K562 (cell line): ENCODE data around the gene RAB32. TPM values are rescaled to one million over a fixed set of nuclear protein-coding genes. Genes with fewer than 3 reads are reported as not detected.

Experiments used
- ATAC-seq: fragments of 200-7000 bp; cut with Tn5 transposase; 3 replicates; pipeline ENCODE4 v1.9.1; 2020; ENCODE audit warnings: moderate library complexity
- BruUV-seq: library from RNA; stranded (reverse); fragments of 400-500 nt; replicated peaks from 2 replicates; lab custom pipeline; 2021; lab: Mats Ljungman, UMichigan
- CTCF ChIA-PET: fragments of 300-600 bp; formaldehyde crosslinking; extraction: SDS; loops from one replicate; lab custom pipeline; 2021; ENCODE audit warnings: low intra/inter-chr PET ratio; lab: Yijun Ruan, JAX
- POLR2A ChIA-PET: fragments of 300-600, 350-650 bp; sonication (Branson Sonifier 250); formaldehyde crosslinking; extraction: SDS; loops from one replicate; lab custom pipeline; 2021; ENCODE audit warnings: antibody characterized with exemption, inconsistent platforms; lab: Yijun Ruan, JAX
- DNase-seq, 4 experiments: peaks; one replicate each; pipeline versions ENCODE4 v3.0.0 to v3.0.0-alpha.2; 2011 to 2018; ENCODE audit warnings: low spot score in 3 of 4, mixed read lengths in 3 of 4; ENCODE audit errors: extremely low read depth in 1 of 4
- FAIRE-seq: peaks from 2 replicates; lab custom pipeline; 2011; peaks lifted over from hg19 to GRCh38; lab: Jason Lieb, UNC
- H2AFZ ChIP-seq: 2 replicates; pipeline ENCODE4 v1.6.0; 2011; ENCODE audit warnings: low read depth, low read length, control low read depth, inconsistent platforms
- H3K27ac ChIP-seq: fragments of 200-600 bp; 3 replicates; pipeline ENCODE4 v1.8.0; 2011; ENCODE audit warnings: low read depth, mild to moderate bottlenecking, control low read depth, inconsistent platforms, low read length, moderate library complexity, mixed read lengths; ENCODE audit errors: extremely low read depth
- H3K27me3 ChIP-seq, 2 experiments: fragments of 300-600 bp in 1 of 2; 2 replicates in 1 of 2; 3 replicates in 1 of 2; pipeline versions ENCODE4 v1.6.0 to v1.8.0; 2011; ENCODE audit warnings: inconsistent platforms in 2 of 2, low read length in 2 of 2, mild to moderate bottlenecking in 1 of 2, mixed read lengths in 1 of 2, moderate library complexity in 1 of 2; ENCODE audit not compliant: control insufficient read depth in 2 of 2, insufficient read depth in 2 of 2
- H3K36me3 ChIP-seq: fragments of 300-600 bp; 3 replicates; pipeline ENCODE4 v1.8.0; 2011; ENCODE audit warnings: mild to moderate bottlenecking, low read length, inconsistent platforms; ENCODE audit not compliant: control insufficient read depth, insufficient read depth
- H3K4me1 ChIP-seq, 2 experiments: fragments of 200-600 bp in 1 of 2; replicated peaks in 1 of 2; 2 replicates in 1 of 2; 3 replicates in 1 of 2; pipeline versions ENCODE4 v1.5.1 to v1.8.0; 2011; ENCODE audit warnings: inconsistent platforms in 2 of 2, low read length in 2 of 2, mild to moderate bottlenecking in 1 of 2, mixed read lengths in 1 of 2, moderate library complexity in 1 of 2; ENCODE audit not compliant: control insufficient read depth in 2 of 2, insufficient read depth in 2 of 2
- H3K4me2 ChIP-seq: 2 replicates; pipeline ENCODE4 v1.6.1; 2011; ENCODE audit warnings: low read length, control low read depth, inconsistent platforms, mixed read lengths; ENCODE audit not compliant: insufficient read depth
- H3K4me3 ChIP-seq: fragments of 200-600 bp; sonication (generic), shearing (Covaris generic); 2 replicates; pipeline ENCODE4 v1.5.1; 2016; ENCODE audit warnings: control low read depth, inconsistent platforms
- H3K79me2 ChIP-seq: fragments of 200-600 bp; 3 replicates; pipeline ENCODE4 v1.8.0; 2011; ENCODE audit warnings: low read length, inconsistent platforms; ENCODE audit not compliant: control insufficient read depth, insufficient read depth
- H3K9ac ChIP-seq, 2 experiments: 2 replicates each; pipeline versions ENCODE4 v1.6.0 to v1.6.1; 2011; ENCODE audit warnings: low read depth in 2 of 2, low read length in 2 of 2, control low read depth in 1 of 2, inconsistent platforms in 1 of 2, mild to moderate bottlenecking in 1 of 2, mixed read lengths in 1 of 2; ENCODE audit not compliant: insufficient read depth in 1 of 2
- H3K9me1 ChIP-seq: one replicate; pipeline ENCODE4 v1.6.0; 2011; ENCODE audit warnings: inconsistent platforms, mild to moderate bottlenecking, low read length, moderate library complexity; ENCODE audit not compliant: control insufficient read depth, insufficient read depth
- H3K9me3 ChIP-seq: replicated peaks from 2 replicates; pipeline ENCODE4 v1.5.1; 2011; ENCODE audit warnings: low read depth, low read length, inconsistent platforms; ENCODE audit not compliant: control insufficient read depth, insufficient read depth
- H4K20me1 ChIP-seq: replicated peaks from 2 replicates; pipeline ENCODE4 v1.6.1; 2011; ENCODE audit warnings: low read length, inconsistent platforms, mixed read lengths; ENCODE audit not compliant: control insufficient read depth, insufficient read depth
- ETS2 ChIP-seq: IDR thresholded peaks from 2 replicates; pipeline ENCODE4 v1.6.1; 2016; ENCODE audit warnings: borderline replicate concordance, missing genetic modification characterization, mild to moderate bottlenecking, moderate library complexity, missing compliant biosample characterization; ENCODE audit not compliant: poor library complexity, severe bottlenecking
- HMG20A ChIP-seq: fragments of 450-650 bp; formaldehyde crosslinking; conservative IDR thresholded peaks from 2 replicates; pipeline ENCODE4 v1.4.0; 2020; ENCODE audit warnings: mild to moderate bottlenecking, mixed read lengths
- NFRKB ChIP-seq: fragments of 450-650 bp; IDR thresholded peaks from 2 replicates; pipeline ENCODE4 v1.6.1; 2016; ENCODE audit warnings: low read depth
- SRF ChIP-seq, 2 experiments: fragments of 250-450, 450-650 bp in 1 of 2; sonication (Bioruptor Pico) in 1 of 2; sonication (generic) in 1 of 2; formaldehyde crosslinking; IDR thresholded peaks; 2 replicates each; pipeline versions ENCODE4 v1.5.0 to v1.5.1; 2020 to 2022; ENCODE audit warnings: mild to moderate bottlenecking in 1 of 2, missing genetic modification reagents in 1 of 2
- TOE1 ChIP-seq, 2 experiments: fragments of 450-650 bp in 1 of 2; sonication (generic) in 1 of 2; formaldehyde crosslinking in 1 of 2; IDR thresholded peaks; 2 replicates each; pipeline versions ENCODE4 v1.7.1 to v1.8.0; 2016 to 2022; ENCODE audit warnings: borderline replicate concordance in 2 of 2, mild to moderate bottlenecking in 2 of 2, antibody characterized with exemption in 1 of 2, inconsistent platforms in 1 of 2, low read depth in 1 of 2, missing genetic modification reagents in 1 of 2, moderate library complexity in 1 of 2
- ZBTB8A ChIP-seq: fragments of 450-650 bp; IDR thresholded peaks from 2 replicates; pipeline ENCODE4 v1.6.1; 2018; ENCODE audit warnings: mild to moderate bottlenecking, moderate library complexity; ENCODE audit not compliant: partially characterized antibody
- ZNF584 ChIP-seq: fragments of 200-800 bp; sonication (Bioruptor generic); IDR thresholded peaks from 2 replicates; pipeline ENCODE4 v1.6.1; 2016; ENCODE audit warnings: low read depth, mild to moderate bottlenecking, missing genetic modification characterization, missing compliant biosample characterization
- ZNF586 ChIP-seq: fragments of 450-650 bp; formaldehyde crosslinking; conservative IDR thresholded peaks from 2 replicates; pipeline ENCODE4 v1.4.0; 2020; ENCODE audit warnings: mild to moderate bottlenecking, moderate library complexity
- ZNF780A ChIP-seq: fragments of 250-450 bp; sonication (Bioruptor Pico); IDR thresholded peaks from 2 replicates; pipeline ENCODE4 v1.5.0; 2021; ENCODE audit warnings: mild to moderate bottlenecking
- WGBS: fragments of 100-300 bp; shearing (Covaris generic); methylation state at CpG from one replicate; pipeline ENCODE4 v1.1.6; 2016; ENCODE audit warnings: low coverage, mixed read lengths; ENCODE audit not compliant: insufficient coverage; ENCODE audit errors: missing lambda C conversion rate; 5-methylcytosine and 5-hydroxymethylcytosine counted together
- in situ Hi-C: fragments of 300-500 bp; cut with MboI; formaldehyde crosslinking; loops from 4 replicates; pipeline ENCODE4 v1.15.0; 2018; ENCODE audit warnings: inconsistent platforms, mixed read lengths
- intact Hi-C: fragments of 100-400 bp; cut with micrococcal nuclease; formaldehyde crosslinking; loops from 2 replicates; pipeline ENCODE4 v1.14.2; 2022
- polyA plus RNA-seq, 8 experiments: library from polyadenylated mRNA; depleted of rRNA in 4 of 8; stranded (reverse) in 5 of 8; unstranded in 3 of 8; fragments of >200 nt; fragmentation: Nextera tagmentation in 2 of 8; fragmentation: Illumina TruSeq in 1 of 8; extraction: Ambion mirVana in 2 of 8; extraction: Trizol in 1 of 8; gene quantifications; 2 replicates each; pipeline versions ENCODE4 v1.2.1 to v1.2.3, GENCODE V29; 2011 to 2014; ENCODE audit warnings: inconsistent platforms in 1 of 8, missing spikeins in 1 of 8
- total RNA-seq, 7 experiments: library from RNA; depleted of rRNA in 6 of 7; stranded (reverse); fragments of >200 nt in 6 of 7; fragmentation: Illumina TruSeq in 2 of 7; extraction: Trizol in 2 of 7; gene quantifications; 2 replicates each; pipeline versions ENCODE4 v1.2.1 to v1.2.3, GENCODE V29; 2011 to 2021; ENCODE audit warnings: low replicate concordance in 1 of 7
- TF ChIP-seq, protein P1 (sequence below): fragments of 250-450 bp; sonication (Bioruptor Pico); IDR thresholded peaks from 2 replicates; pipeline ENCODE4 v1.5.1; 2021; ENCODE audit warnings: mild to moderate bottlenecking
- TF ChIP-seq, protein P2 (sequence below), 2 experiments: fragments of 450-650 bp; IDR thresholded peaks; 2 replicates each; pipeline ENCODE4 v1.6.1; 2016
- TF ChIP-seq, protein P3 (sequence below), 2 experiments: IDR thresholded peaks; 2 replicates each; pipeline ENCODE4 v1.6.1; 2012; ENCODE audit warnings: improper control_type of control experiment in 2 of 2, low read depth in 2 of 2, low read length in 2 of 2, borderline replicate concordance in 1 of 2
- TF ChIP-seq, protein P4 (sequence below): fragments of 150-350 bp; IDR thresholded peaks from 2 replicates; pipeline ENCODE4 v1.6.1; 2014; ENCODE audit warnings: low read depth, mild to moderate bottlenecking, low read length, borderline replicate concordance

Gene RAB32
- total and polyA plus RNA-seq, 9 of the 15 experiments (the other 6 are each of a cell fraction or from before 2014, with no cell fraction given): 2.5 to 16.6 (median 11.0) TPM

DNA sequence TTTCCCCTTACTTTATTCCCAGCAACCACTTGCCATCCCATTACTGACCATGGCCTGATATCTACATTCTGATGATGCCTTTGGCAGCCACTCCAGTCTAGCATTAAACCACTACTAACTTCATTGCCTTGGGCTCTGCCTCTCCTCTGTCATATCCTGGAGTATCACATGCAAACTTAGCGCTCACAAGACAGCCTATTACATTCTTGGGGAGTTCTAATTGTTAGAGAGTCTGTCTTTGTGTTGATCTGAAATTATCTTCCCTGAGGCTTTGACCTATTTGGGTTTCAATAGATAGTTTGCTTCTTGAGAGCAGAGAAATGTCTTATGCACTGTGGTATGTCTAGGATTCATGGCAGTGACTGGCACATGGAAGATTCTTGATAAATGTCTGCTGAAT lies 40.5 kb upstream of the RAB32 start:
- ChIA-PET CTCF (no interaction called here), POLR2A (no interaction called here)
- BruUV-seq: no TSS peak
- H3K79me2 ChIP-seq: no peaks in the 10 kb centered on the region
- intact Hi-C loops: no loop called here
- no peak for ATAC-seq
- H3K27ac ChIP-seq: no peak overlapping the region
- H3K9me3 ChIP-seq: no peaks in the 10 kb centered on the region
- H4K20me1 ChIP-seq: no peaks in the 10 kb centered on the region
- H3K9ac ChIP-seq: no peak overlapping the region
- no peaks in the 10 kb centered on the region for H3K36me3 ChIP-seq
- in situ Hi-C loops: no loop called here
- no peak for FAIRE-seq
- WGBS: 0% methylated on average over 1 of the region's 1 CpG
- no peaks in the 10 kb centered on the region for H3K9me1 ChIP-seq
- no peaks in the 10 kb centered on the region for H3K27me3 ChIP-seq
- no peak overlapping the region for H2AFZ ChIP-seq
- no peak for DNase-seq
- no peak overlapping the region for H3K4me2 ChIP-seq
- H3K4me1 ChIP-seq: no peaks in the 10 kb centered on the region
- no peak overlapping the region for H3K4me3 ChIP-seq
- TF ChIP-seq TOE1 (IDR thresholded peaks at IDR 0.05; ENCODE audit: borderline replicate concordance) (no peak), TOE1 (CRISPR knock-in tag; IDR thresholded peaks at IDR 0.05; ENCODE audit: borderline replicate concordance, low read depth) (no peak), ETS2 (tag) (no peak), ZBTB8A (no peak), SRF (CRISPR knock-in tag; IDR thresholded peaks at IDR 0.05) (no peak), NFRKB (no peak), ZNF586 (no peak), ZNF584 (CRISPR knock-in tag) (no peak), HMG20A (CRISPR knock-in tag) (no peak), ZNF780A (CRISPR knock-in tag) (no peak)
- TF ChIP-seq, protein P1, sequence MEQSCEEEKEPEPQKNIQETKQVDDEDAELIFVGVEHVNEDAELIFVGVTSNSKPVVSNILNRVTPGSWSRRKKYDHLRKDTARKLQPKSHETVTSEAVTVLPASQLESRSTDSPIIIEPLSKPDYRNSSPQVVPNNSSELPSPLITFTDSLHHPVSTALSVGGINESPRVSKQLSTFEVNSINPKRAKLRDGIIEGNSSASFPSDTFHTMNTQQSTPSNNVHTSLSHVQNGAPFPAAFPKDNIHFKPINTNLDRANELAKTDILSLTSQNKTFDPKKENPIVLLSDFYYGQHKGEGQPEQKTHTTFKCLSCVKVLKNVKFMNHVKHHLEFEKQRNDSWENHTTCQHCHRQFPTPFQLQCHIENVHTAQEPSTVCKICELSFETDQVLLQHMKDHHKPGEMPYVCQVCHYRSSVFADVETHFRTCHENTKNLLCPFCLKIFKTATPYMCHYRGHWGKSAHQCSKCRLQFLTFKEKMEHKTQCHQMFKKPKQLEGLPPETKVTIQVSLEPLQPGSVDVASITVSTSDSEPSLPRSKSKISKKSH (CRISPR knock-in tag): no peak
- TF ChIP-seq, protein P2, sequence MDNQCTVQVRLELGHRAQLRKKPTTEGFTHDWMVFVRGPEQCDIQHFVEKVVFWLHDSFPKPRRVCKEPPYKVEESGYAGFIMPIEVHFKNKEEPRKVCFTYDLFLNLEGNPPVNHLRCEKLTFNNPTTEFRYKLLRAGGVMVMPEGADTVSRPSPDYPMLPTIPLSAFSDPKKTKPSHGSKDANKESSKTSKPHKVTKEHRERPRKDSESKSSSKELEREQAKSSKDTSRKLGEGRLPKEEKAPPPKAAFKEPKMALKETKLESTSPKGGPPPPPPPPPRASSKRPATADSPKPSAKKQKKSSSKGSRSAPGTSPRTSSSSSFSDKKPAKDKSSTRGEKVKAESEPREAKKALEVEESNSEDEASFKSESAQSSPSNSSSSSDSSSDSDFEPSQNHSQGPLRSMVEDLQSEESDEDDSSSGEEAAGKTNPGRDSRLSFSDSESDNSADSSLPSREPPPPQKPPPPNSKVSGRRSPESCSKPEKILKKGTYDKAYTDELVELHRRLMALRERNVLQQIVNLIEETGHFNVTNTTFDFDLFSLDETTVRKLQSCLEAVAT (IDR thresholded peaks at IDR 0.05): no peak
- TF ChIP-seq, protein P3, sequence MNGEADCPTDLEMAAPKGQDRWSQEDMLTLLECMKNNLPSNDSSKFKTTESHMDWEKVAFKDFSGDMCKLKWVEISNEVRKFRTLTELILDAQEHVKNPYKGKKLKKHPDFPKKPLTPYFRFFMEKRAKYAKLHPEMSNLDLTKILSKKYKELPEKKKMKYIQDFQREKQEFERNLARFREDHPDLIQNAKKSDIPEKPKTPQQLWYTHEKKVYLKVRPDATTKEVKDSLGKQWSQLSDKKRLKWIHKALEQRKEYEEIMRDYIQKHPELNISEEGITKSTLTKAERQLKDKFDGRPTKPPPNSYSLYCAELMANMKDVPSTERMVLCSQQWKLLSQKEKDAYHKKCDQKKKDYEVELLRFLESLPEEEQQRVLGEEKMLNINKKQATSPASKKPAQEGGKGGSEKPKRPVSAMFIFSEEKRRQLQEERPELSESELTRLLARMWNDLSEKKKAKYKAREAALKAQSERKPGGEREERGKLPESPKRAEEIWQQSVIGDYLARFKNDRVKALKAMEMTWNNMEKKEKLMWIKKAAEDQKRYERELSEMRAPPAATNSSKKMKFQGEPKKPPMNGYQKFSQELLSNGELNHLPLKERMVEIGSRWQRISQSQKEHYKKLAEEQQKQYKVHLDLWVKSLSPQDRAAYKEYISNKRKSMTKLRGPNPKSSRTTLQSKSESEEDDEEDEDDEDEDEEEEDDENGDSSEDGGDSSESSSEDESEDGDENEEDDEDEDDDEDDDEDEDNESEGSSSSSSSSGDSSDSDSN (IDR thresholded peaks at IDR 0.05; ENCODE audit: borderline replicate concordance in 1 of 2, low read depth in 2 of 2, low read length in 2 of 2): no peak
- TF ChIP-seq, protein P4, sequence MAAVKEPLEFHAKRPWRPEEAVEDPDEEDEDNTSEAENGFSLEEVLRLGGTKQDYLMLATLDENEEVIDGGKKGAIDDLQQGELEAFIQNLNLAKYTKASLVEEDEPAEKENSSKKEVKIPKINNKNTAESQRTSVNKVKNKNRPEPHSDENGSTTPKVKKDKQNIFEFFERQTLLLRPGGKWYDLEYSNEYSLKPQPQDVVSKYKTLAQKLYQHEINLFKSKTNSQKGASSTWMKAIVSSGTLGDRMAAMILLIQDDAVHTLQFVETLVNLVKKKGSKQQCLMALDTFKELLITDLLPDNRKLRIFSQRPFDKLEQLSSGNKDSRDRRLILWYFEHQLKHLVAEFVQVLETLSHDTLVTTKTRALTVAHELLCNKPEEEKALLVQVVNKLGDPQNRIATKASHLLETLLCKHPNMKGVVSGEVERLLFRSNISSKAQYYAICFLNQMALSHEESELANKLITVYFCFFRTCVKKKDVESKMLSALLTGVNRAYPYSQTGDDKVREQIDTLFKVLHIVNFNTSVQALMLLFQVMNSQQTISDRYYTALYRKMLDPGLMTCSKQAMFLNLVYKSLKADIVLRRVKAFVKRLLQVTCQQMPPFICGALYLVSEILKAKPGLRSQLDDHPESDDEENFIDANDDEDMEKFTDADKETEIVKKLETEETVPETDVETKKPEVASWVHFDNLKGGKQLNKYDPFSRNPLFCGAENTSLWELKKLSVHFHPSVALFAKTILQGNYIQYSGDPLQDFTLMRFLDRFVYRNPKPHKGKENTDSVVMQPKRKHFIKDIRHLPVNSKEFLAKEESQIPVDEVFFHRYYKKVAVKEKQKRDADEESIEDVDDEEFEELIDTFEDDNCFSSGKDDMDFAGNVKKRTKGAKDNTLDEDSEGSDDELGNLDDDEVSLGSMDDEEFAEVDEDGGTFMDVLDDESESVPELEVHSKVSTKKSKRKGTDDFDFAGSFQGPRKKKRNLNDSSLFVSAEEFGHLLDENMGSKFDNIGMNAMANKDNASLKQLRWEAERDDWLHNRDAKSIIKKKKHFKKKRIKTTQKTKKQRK: no peak
